GM12874 (cell line): ENCODE measurements around the gene MSH5.

Experiments used
- TF ChIP-seq, protein P1 (sequence below): IDR thresholded peaks from 2 replicates; pipeline ENCODE4 v1.5.1; 2011; ENCODE audit warnings: low read depth, mild to moderate bottlenecking, control low read depth, low read length, moderate library complexity; ENCODE audit not compliant: insufficient read depth

MSH5 gene

DNA sequence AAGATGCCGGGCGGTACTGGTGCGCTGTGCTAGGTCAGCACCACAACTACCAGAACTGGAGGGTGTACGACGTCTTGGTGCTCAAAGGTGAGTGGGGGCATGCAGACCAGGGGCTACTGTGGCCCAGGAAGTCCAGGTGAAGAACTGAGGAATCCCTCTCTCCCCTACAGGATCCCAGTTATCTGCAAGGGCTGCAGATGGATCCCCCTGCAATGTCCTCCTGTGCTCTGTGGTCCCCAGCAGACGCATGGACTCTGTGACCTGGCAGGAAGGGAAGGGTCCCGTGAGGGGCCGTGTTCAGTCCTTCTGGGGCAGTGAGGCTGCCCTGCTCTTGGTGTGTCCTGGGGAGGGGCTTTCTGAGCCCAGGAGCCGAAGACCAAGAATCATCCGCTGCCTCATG, 32.1 kb upstream of the MSH5 start:
- TF ChIP-seq, protein P1, sequence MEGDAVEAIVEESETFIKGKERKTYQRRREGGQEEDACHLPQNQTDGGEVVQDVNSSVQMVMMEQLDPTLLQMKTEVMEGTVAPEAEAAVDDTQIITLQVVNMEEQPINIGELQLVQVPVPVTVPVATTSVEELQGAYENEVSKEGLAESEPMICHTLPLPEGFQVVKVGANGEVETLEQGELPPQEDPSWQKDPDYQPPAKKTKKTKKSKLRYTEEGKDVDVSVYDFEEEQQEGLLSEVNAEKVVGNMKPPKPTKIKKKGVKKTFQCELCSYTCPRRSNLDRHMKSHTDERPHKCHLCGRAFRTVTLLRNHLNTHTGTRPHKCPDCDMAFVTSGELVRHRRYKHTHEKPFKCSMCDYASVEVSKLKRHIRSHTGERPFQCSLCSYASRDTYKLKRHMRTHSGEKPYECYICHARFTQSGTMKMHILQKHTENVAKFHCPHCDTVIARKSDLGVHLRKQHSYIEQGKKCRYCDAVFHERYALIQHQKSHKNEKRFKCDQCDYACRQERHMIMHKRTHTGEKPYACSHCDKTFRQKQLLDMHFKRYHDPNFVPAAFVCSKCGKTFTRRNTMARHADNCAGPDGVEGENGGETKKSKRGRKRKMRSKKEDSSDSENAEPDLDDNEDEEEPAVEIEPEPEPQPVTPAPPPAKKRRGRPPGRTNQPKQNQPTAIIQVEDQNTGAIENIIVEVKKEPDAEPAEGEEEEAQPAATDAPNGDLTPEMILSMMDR: no peak

DNA sequence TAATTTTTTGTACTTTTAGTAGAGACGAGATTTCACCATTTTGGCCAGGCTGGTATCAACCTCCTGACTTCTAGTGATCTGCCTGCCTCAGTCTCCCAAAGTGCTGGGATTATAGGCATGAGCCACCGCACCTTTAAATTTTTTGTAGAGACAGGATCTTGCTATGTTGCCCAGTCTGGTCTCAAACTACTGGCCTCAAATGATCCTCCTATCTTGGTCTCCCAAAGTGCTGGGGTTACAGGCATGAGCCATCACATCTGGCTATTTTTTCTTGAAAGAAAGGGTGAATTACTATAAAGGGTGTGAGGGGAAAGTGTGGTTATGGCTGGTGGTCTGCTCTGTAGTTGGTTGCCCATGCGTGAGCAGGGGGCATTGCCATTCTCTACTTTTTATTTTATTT, 31.6 kb upstream of the MSH5 start:
- TF ChIP-seq, protein P1: no peak

DNA sequence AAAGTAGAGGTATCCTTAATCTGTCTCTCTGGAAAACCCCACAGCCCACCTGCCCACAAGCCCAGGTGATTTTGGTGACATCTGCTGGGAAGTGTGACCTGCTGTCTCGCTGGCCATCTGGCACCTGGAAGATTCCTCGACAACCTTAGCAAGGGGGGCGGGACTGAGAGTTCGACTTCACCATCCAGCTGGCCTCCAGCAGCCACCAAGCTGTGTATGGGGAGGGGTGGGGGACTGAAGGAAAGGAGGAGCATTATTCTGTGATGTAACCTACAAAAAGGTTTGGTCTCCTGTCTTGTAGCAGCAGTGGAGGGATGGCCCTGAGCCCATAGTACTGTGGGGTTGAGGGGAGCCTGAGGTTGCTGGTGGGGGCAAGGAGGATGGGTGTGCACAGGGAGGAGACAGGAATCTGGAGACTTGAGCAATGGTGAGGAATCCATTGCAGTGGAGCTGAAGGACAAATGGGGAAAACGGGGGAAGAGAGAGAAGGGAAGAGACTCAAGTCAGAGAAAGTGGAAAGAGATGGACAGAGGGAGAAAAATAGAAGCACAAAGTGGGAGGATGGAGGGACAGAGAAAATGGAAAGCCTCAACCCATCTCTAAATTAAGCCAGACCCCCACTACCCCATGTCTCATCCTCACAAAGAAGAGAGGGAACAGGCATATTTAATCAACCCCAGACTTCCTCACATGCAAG, 29.1 kb upstream of the MSH5 start:
- TF ChIP-seq, protein P1: no peak

DNA sequence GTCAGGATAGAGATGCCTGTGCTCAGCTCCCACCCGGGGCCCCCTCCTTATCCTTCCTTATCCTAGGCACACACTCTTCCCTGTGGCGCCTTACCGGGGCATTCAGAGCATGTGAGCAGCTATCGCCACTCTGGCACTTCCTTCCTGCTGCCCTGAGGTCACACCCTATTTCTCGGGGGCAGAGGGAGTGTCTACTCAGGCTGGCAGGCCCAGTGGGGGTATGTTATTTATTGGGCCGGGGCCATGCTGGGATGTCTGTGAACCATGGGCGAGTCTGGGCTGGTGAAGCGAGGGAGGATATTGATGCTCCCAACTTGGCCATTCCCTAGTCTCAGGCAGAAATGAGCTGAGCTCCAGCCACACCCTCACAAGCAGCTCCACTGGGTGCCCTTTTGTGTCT, 28.6 kb upstream of the MSH5 start:
- TF ChIP-seq, protein P1: no peak

DNA sequence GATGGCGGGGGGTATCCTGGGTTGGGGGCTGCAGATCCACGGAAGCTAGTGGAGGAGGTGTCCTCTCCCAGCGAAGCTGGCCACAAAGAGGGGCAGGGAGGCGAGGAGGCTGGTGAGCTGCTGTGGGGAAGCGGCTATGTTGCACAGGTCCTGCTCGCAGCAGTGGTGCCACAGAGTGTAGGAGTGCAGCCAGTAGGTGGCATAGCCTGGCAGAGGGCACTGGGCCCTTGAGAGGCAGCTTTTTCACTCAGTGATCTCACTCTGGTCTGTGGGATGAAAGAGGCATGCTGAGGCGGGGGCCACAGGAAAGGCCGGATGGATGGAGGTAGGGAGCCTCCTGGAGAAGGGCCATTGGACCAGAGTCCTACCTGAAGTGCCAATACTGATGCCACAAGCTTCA, 27.5 kb upstream of the MSH5 start:
- TF ChIP-seq, protein P1: 0 out of 2 replicates have a peak, but pooled peaks have one; percentile 19

DNA sequence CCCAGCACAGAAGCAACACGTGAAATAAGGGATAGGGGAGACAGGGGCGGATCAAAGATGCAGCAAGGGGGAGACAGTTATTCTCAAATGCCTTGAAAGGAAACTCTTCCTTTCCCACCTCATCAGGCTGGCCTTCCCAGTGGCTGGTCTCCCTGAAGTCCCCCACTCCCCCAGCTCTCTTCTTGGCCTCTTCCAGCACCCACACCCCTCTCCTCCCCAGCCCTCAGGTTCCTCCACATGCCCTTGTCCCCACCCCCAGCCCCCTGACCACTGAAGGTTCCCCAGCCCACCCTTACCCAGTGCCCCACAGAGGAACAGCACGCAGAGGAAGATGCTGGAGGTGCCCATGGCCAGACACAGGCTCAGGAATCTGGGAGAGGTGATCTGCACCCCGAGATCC, 26.3 kb upstream of the MSH5 start:
- TF ChIP-seq, protein P1: no peak

DNA sequence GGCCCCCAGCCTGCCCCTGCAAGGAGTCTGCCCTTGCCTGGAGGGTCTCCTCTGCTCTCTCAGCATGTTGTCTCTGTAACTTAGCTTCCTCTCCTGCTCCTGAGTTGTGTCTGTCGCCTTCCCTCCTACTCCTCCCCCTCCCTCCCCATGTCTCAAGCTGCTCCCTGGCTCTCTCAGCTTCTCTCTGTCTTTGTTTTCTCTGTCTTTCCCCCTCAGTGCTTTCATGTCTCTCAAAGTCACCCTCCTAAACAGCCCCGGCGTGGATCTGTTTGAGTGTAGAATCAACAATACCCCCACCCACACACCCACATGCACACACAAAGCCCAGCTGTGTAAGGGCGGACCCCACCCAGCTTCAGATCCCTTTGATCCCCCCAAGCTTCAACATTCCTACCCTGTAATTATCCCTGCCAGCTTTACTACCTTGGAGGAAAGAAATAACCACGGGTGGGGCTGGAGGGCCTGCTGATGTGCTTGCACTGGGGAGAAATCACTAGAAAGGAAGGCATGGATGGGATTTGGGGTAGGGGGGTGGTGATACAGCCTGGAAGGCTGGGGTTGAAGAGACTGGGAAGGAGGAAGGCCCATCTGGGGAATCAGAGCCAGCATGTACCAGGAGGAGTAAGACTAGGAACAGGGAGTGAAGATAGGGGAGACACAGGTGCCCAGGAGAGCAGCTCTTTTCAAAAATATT, 25.7 kb upstream of the MSH5 start:
- TF ChIP-seq, protein P1: no peak
